ENCODE data around the gene FER.

Gene FER

DNA sequence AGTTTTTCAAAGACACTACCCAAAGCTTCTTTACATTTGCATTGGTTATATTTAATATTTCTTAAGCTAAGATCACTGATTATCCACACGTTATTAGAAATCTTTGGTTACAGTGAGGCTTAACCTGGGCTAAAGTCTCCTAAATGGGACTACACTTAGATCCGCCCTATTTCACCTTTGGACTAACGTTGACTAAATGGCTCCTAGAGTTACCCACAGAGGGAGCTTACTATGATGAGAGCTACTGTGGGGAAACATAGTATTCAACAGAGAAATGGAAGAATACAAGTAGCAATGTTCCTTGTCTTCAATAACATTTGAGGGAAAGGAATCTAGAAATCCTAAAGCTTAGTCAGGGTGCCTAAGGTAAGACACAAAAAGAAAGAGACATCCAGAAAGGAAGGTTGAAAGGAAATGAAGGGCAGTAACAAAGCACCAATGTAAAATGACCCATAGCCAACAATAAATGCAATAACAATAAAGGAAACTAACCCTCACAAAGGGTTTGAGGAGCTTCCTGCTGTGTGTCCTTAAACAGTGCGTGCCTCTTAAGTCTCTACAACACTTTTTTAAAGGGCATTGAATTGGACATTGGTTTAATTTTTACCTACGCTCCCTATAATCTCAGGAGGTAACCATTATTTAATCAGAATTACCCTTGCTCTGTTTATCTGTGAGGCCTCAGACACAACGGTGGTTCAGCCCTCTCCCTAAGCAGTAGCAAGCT is 445.0 kb downstream of the FER start:
- no peak for DNase-seq

DNA sequence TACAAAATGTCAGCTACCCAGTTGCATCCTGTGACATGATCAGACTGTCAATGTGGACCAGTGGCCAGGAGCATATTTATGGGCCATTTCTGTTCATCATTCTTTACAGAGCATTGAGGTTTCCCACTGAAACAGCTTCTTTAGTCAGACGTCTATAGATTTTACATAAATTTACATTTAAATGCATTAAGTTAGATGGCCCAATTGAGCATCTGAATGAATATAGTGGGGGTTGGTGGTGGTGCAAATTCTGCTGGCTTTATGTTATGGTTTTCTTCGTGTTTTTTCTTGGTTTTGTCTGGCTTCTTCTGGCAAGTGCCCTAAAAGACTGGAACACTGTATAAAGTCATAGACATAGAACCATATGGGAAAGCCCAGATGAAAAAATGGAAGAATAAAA is 448.0 kb downstream of the FER start:
- no peak for DNase-seq

DNA sequence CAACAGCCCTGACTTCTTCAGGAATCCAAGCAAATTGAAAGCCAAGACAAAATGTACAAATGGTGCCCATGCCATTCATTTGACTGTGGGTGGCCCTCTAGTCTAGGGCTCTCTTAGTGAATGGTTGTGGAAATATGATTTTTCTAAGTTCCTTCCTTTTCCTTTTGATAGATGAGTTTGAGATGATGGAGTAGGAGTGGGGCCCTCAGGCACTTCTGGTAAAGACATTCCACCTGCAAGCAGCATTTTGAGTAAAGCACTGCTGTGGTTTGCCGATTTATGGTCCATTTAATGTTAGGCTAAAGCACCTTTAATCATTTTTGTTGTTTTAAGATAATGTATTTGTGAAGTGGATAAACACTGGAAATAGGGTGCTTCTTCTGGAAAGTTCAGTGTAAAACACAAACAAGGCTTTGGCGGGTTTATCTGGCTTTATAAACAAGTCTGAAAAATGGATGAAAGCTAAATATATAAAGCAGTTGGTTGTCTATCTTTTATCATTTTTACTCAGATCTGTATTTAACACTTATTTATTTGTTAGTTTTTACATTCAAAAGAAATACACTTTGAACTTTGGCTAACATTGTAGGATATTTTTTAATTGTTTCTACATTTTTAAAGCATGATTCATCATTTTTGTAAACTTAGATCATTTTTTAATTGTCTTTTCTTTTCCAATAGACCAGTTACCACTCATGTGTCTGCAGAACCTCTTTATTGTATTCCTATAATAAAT is 448.6 kb downstream of the FER start:
- DNase-seq: no peak

DNA sequence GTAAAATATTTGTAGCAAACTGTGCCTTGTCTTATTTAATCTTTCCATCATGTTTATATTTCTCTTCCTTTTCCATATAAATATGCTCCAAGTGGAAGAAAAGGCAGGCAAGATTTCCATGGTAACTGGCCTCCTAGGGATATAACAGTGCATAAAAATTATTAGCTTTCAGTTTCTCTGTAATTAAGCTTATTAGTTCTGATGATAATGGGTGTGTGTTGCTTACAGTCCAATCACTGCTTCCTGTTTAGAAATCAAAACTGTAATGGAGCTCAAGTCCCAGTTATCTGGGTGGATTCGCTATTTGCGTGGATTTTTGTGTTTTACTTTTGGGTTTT is 449.1 kb downstream of the FER start:
- no peak for DNase-seq

DNA sequence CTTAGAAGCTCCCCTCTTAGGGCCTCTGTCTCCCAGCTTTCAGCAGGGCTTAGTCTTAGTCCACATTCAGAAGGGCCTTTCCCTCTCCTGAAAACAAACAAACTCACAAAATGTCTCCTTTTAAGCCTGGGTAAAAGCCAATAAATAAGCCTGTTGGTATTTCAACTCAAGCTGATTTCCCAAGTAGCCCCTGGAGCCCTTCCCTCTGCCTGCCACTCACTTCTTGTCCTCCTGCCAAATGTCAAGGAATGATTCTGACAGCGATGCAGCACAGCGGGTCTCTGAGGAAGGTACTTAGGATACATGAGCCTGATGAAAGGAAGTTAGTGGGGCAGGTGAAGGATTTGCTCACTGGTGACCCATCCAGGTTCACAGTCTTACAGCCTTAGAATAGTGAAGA is 451.6 kb downstream of the FER start:
- no peak for DNase-seq

DNA sequence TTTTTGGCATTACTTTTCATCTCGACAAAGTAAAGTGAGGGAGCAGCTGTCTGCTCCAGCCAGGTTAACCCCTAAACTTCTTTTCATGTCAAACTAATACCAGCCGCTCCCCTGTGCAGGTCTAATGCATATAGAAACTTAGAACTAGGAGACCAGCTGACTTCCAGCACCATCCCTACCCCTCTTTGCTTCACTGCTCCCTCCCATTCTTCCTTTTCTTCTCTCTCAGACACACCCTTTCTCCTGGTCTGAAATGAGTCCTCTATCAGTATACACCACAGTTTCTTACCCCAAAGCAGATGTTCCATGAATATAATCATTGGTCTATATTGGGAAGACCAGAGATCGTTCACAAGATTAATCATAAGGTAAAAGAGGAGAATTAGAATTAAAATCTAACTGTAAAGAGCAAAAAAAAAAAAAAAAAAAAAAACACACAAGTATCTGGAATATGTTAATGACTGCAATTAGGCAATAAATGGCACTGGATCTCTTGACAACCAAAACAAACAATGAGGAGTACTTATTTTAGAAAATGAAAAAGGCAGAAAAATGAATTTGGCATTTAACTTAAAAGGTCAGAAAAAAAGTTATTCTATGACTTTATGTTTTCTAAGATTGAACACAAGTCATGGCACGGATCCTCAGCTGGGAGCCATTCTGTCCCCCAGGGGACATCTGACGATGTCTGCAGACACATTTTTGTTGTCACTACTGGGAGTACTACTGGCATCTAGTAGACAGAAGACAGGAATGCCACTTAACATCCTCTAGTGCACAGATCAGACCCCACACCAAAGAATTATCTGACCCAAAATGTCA is 452.3 kb downstream of the FER start:
- no peak for DNase-seq

DNA sequence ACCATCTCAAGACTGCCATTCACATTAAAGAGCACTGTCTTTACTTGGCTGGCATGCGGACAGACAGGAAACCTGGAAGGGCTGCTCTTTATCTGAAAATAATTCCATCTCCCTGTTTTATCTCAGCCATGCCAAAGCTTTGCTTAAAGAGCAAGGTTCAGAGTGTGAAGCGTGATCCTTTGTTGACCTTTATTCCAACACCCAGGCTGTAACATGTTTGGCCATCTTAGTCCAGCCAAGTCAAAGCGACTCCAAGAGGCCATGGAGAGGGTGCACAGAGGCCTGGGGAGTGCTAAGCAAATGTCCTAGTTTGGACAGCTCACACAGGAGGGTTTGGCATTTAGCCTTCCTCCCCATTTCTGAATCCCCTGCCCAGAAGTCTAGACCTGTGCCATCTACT is 467.3 kb downstream of the FER start:
- DNase-seq: no peak

DNA sequence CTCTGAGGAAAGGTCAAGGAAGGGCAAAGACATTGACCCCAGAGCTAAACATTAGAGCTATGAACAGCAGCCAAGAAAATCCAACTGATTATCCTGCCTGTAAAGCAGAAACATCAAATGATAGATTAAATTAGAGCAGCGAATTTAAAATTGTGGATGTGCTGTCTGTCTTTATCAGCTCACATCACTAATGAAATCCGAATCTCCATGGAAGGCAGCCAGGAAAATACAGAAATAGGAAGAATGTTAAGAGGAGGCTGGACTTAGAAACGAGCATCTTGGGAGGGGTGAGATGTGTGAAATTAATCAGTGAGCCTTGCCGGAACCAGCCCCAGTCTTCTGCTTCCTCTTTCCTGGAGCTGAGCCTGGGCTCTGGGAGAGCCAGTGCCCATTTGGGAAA is 471.1 kb downstream of the FER start:
- DNase-seq: no peak

DNA sequence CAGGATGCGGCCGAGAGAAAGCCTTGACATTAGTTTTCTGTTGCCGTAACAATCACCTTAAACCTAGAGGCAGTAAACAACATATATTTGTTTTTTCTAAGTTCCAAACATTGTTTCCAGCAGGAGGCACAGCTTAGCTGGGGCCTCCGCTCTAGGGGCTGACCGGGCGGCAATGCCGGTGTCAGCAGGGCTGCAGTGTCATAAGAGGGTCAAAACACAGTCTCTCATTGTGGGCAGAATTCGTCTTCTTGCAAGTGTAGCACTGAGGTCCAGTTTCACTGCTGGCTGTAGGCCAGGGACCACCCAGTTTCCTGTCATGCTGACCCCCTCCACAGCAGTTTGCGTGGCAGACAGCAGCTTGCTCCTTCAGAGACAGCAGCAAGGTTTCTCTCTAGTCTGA is 475.8 kb downstream of the FER start:
- DNase-seq: no peak

DNA sequence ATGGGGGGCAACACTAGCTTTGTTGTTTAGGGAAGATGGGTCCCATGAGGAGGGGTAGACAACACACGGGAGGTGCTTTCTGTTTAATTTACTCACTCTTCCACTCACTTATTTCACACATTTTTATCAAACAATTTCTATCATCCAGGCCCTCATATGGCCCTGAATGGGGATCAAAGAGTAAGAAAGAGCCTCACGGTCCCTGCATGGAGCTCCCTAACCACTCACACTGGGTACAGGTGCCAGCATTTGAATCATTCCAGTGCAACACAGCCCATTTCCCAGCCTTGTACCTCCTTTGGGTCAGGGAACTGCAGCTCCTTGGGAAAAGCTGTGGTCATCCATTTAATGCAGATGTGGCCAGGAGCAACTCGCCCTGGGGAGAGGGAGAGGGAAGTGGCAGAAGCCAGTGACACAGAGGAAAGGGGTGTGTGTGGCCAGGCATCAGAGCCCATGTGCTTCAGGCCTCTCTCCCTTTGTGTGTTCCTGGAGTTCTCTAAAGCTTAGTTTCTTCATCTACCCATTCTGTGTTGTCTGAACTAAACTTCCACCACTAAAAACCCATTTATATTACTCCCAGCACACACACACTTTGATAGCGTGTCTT is 476.7 kb downstream of the FER start:
- no peak for DNase-seq

DNA sequence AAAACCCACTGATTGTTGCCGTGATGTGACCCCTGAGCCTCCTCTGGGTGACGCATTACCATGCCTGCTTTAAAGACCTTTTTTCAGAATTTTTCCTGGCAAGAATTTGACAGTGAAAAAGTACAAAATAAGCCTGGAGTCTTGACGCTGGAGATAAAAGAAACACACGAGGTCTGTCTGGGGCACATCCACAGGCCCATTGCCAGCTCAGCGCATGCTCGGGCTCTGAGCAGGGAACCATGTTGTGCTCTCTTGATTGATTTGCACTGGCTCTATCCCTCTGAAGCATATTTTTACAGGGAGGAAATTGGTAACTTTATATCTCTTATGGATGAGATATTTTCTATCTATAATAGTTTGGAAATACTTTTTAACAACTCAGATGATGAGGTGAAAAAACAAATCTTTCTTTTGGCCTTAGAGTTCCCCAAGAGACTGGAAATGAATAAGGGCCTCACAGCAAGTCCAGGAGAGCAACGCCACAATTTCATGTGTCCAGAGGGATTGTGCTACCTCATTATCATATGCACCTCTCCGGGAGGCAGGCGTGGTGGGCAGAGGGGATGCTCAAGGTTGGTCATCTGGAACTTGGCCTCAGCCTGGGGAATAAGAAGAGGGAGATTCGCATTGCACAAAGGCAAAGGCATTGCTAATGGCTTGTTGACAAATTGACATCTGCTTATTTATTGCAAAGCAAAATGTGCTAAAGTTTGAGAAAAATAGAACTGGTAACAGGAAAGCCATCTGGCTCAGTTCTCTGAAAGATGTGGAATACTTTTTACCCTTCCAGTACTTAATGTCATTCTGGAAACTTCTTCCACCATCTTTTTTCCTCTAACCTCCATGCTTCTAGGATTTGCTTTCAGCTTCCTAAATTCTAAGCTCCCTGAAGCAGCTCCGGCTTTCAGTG is 478.3 kb downstream of the FER start:
- no peak for DNase-seq

DNA sequence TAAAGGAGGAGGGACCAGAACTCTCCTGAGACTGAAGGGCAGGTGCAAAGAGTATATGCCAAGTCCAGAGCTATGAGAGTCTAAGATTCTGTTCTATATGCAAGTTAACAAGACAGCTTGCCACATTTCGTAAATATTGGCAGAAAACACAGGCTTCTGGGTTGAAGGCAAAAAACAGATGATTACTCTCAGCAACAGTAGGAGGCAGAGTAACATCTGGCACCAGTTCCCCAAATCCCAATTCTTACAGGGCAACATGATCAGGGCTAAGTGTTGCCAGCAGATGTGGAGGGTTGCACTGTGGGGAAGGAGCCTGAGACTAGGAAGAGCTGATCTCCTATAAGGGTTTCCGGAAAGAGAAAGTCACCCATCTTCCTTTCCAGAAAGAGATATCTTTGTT is 482.7 kb downstream of the FER start:
- no peak for DNase-seq

DNA sequence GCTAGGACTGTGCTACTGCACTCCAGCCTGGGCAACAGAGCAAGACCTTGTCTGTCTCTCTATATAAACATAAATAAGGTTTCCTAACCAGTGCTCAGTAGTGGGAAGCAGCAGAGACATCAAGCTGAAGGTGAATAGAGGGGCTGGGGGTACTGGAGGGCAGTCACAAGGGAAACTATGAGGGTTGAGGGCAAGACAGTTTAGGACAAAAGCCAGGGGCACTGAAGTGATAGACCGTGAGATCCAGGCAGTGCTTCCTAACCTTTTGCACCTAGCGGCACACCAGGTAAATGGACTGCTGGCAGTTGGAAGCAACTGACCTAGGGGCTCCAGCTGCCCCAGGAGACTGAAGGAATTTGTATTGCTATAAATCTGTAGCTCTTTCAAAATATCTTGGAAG is 483.6 kb downstream of the FER start:
- DNase-seq: no peak

DNA sequence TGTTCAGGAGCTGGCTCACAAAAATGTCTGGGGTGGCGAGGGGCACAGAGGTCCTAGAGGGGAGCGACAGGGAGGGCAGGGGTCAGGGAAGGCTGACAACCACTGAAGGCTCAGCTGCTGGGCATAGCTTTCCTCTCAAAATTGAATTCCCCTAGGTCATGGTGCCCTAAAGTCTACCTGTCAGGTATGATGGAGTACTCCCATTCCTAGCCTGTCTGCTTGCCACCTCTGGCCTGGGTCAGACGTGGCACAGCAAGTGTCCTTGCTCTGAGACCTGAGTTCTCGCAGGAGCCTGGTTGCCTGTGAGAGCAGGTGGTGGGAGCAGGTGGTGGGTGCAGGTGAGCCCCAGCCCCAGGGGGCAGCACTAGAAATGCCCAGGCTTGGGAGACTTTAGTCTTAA is 486.7 kb downstream of the FER start:
- no peak for DNase-seq

DNA sequence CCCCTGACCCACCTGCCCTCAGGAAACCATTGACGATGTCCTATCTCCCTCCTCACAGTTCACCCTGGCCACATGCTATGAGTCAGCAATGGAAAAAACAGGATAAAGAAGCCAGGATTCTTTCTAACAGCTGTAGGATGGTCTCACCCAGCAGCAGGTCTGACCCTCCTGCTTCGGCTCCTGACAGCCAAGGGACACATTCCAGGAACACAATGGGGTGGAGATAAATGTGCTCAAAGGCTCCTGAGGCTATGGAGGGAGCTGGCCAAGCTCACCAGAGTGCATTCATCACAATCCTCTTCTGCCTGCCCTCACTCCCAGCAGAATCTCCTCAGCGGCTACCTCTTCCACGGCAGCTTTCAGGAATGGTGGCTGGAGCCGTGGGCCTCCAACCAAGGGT is 491.8 kb downstream of the FER start:
- no peak for DNase-seq

DNA sequence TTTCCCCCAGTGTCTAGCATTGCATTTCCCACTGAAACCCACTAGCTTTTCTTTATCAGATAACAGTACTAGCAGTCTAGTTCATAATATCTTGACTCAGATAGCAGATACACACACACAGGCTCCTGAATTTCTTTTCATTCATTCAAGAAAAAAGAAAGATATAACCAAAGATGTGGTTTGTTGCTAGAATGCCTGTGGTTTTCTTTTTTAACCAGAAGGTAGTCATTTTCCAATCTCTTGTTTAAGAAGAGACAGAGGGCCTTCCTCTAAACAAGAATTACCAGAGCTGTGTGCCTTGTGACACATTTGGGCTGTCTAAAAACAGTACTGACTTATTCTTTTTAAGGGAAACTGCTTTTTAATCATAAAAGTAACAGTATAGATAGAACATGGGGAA is 494.8 kb downstream of the FER start:
- DNase-seq: no peak

DNA sequence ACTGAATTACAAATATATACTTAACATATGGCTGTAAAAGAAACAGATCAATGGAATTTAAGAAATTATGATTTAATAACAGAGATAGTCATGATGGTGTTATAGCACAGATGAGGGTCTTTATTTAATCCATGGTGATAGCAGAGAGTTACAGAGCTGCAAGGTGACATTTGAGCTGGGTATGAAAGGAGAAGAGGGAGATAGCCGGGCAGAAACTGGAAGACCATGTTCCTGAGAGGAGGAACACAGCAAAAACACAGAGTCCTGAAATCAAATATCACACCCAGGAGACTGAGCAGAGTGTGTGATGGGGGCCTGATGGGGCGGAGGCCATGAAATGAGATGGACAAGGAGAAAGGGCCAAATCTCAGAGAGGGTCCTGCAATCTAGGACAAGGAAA is 498.7 kb downstream of the FER start:
- no peak for DNase-seq

All from OCI-M1 (cell line).